ENCODE data around the gene PLEKHG1.

DNA sequence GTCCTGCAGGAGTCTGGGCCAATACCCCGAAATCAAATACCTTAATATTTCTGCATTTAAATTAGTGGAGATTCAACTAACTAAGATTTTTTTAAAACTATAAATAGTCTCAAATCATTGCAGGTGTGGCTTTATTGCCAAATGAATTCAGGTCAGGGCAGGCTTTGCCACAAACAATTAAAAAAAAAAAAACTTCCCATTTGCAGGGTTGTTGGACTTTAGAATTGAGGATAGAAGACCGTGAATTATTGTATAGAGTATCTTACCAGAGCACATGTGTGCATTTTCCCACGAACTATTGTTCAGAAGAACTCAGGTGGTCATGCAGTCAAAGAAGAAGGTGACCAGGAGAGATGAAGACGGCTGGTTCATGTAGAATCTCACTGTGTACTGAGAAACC, 6.6 kb upstream of the PLEKHG1 start:
- TF ChIP-seq, protein P1, sequence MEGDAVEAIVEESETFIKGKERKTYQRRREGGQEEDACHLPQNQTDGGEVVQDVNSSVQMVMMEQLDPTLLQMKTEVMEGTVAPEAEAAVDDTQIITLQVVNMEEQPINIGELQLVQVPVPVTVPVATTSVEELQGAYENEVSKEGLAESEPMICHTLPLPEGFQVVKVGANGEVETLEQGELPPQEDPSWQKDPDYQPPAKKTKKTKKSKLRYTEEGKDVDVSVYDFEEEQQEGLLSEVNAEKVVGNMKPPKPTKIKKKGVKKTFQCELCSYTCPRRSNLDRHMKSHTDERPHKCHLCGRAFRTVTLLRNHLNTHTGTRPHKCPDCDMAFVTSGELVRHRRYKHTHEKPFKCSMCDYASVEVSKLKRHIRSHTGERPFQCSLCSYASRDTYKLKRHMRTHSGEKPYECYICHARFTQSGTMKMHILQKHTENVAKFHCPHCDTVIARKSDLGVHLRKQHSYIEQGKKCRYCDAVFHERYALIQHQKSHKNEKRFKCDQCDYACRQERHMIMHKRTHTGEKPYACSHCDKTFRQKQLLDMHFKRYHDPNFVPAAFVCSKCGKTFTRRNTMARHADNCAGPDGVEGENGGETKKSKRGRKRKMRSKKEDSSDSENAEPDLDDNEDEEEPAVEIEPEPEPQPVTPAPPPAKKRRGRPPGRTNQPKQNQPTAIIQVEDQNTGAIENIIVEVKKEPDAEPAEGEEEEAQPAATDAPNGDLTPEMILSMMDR (optimal IDR thresholded peaks at IDR 0.05 in 1 of 3, IDR thresholded peaks at IDR 0.05 in 1 of 3, conservative IDR thresholded peaks at IDR 0.05 in 1 of 3; ENCODE audit: extremely low read depth in 1 of 3, insufficient read depth in 2 of 3, low read length in 3 of 3) = no peak
- TF ChIP-seq EZH2 (IDR thresholded peaks at IDR 0.05; ENCODE audit: low read length) = no peak

Measured in keratinocyte (primary cell).